ENCODE results near the gene EPHA5. TPM values are rescaled to one million over a fixed set of nuclear protein-coding genes. Genes with fewer than 3 reads are reported as not detected.

Gene EPHA5
- total RNA-seq, 1 donor from 2014 or later = 0.04 TPM

GRCh38 chr4:65450899-65451298, 219.4 kb downstream of the EPHA5 start:
- DNase-seq (ENCODE audit: low read depth) = no peak
- TF ChIP-seq CTCF (IDR thresholded peaks at IDR 0.05; ENCODE audit: insufficient read depth, low read length, poor library complexity, severe bottlenecking) = no peak
- no peak overlapping the region for H3K4me3 ChIP-seq (ENCODE audit: low read depth, low read length)
- H3K36me3 ChIP-seq (ENCODE audit: control insufficient read depth, insufficient read depth, low read length) = no peaks in the 10 kb centered on the region
- H3K27me3 ChIP-seq (ENCODE audit: control insufficient read depth, insufficient read depth, low read length) = no peaks in the 10 kb centered on the region

GRCh38 chr4:65437102-65437501, 233.2 kb downstream of the EPHA5 start:
- no peaks in the 10 kb centered on the region for H3K36me3 ChIP-seq (ENCODE audit: control insufficient read depth, insufficient read depth, low read length)

GRCh38 chr4:65422109-65422508, 248.2 kb downstream of the EPHA5 start:
- H3K36me3 ChIP-seq (ENCODE audit: control insufficient read depth, insufficient read depth, low read length) = no peaks in the 10 kb centered on the region
- no peak overlapping the region for H3K4me3 ChIP-seq (ENCODE audit: low read depth, low read length)
- no peak for TF ChIP-seq CTCF (IDR thresholded peaks at IDR 0.05; ENCODE audit: insufficient read depth, low read length, poor library complexity, severe bottlenecking)
- no peak for DNase-seq (ENCODE audit: low read depth)
- H3K27me3 ChIP-seq (ENCODE audit: control insufficient read depth, insufficient read depth, low read length) = no peaks in the 10 kb centered on the region

More at GRCh38 chr4:65437102-65437501, 233.2 kb downstream of the EPHA5 start:
- no peaks in the 10 kb centered on the region for H3K27me3 ChIP-seq (ENCODE audit: control insufficient read depth, insufficient read depth, low read length)
- no peak overlapping the region for H3K4me3 ChIP-seq (ENCODE audit: low read depth, low read length)
- no peak for DNase-seq (ENCODE audit: low read depth)
- no peak for TF ChIP-seq CTCF (IDR thresholded peaks at IDR 0.05; ENCODE audit: insufficient read depth, low read length, poor library complexity, severe bottlenecking)

- TF ChIP-seq CTCF (IDR thresholded peaks at IDR 0.05; ENCODE audit: insufficient read depth, low read length, poor library complexity, severe bottlenecking) = no peak
- no peaks in the 10 kb centered on the region for H3K27me3 ChIP-seq (ENCODE audit: control insufficient read depth, insufficient read depth, low read length)
- no peak for DNase-seq (ENCODE audit: low read depth)
- no peak overlapping the region for H3K4me3 ChIP-seq (ENCODE audit: low read depth, low read length)
- no peaks in the 10 kb centered on the region for H3K36me3 ChIP-seq (ENCODE audit: control insufficient read depth, insufficient read depth, low read length)
Measured at GRCh38 chr4:65420036-65420435, 250.3 kb downstream of the EPHA5 start.

- H3K36me3 ChIP-seq (ENCODE audit: control insufficient read depth, insufficient read depth, low read length) = no peaks in the 10 kb centered on the region
- no peak for TF ChIP-seq CTCF (IDR thresholded peaks at IDR 0.05; ENCODE audit: insufficient read depth, low read length, poor library complexity, severe bottlenecking)
- no peak for DNase-seq (ENCODE audit: low read depth)
- H3K4me3 ChIP-seq (ENCODE audit: low read depth, low read length) = no peak overlapping the region
- H3K27me3 ChIP-seq (ENCODE audit: control insufficient read depth, insufficient read depth, low read length) = no peaks in the 10 kb centered on the region
Measured at GRCh38 chr4:65416891-65417290, 253.4 kb downstream of the EPHA5 start.

- no peak overlapping the region for H3K4me3 ChIP-seq (ENCODE audit: low read depth, low read length)
- H3K27me3 ChIP-seq (ENCODE audit: control insufficient read depth, insufficient read depth, low read length) = no peaks in the 10 kb centered on the region
- H3K36me3 ChIP-seq (ENCODE audit: control insufficient read depth, insufficient read depth, low read length) = no peaks in the 10 kb centered on the region
- no peak for DNase-seq (ENCODE audit: low read depth)
- TF ChIP-seq CTCF (IDR thresholded peaks at IDR 0.05; ENCODE audit: insufficient read depth, low read length, poor library complexity, severe bottlenecking) = no peak
Measured at GRCh38 chr4:65407483-65407882, 262.8 kb downstream of the EPHA5 start.
